Erythroblast (primary cell): Measurements from ENCODE around the gene CACNA1B.
A peak's percentile ranks its signal among the peaks of the same experiment; 100 is the strongest.

Source experiments
- DNase-seq, 2 experiments: peaks; one replicate each; lab custom pipeline; 2025; lab: John Stamatoyannopoulos, UW
- GATA1 ChIP-seq: IDR thresholded peaks from 2 replicates; pipeline ENCODE4 v1.6.1; 2011; ENCODE audit warnings: low read depth, mild to moderate bottlenecking, control low read depth, low read length, moderate library complexity
- POLR2A ChIP-seq: IDR thresholded peaks from 2 replicates; pipeline ENCODE4 v1.6.1; 2011; ENCODE audit warnings: mild to moderate bottlenecking, low read length

Gene CACNA1B

GRCh38 chr9:137877506-137878122 lies at the start of gene CACNA1B:
CACNA1B (plus strand) TSS chr9:137877782; CDS start chr9:137877934, 152 bp downstream.
- peak; percentile 21 to 48 for DNase-seq

GRCh38 chr9:137827908-137828526 lies 49.6 kb upstream of the CACNA1B start:
- no peak for TF ChIP-seq GATA1
- TF ChIP-seq POLR2A, result no peak
- no peak for DNase-seq

GRCh38 chr9:137828527-137829259 lies 48.9 kb upstream of the CACNA1B start:
- TF ChIP-seq POLR2A (no peak), GATA1 (no peak)
- peak in 1 of 2 experiments; percentile 35 for DNase-seq

- DNase-seq, result no peak
- TF ChIP-seq POLR2A (no peak), GATA1 (no peak)
Observed at GRCh38 chr9:137829260-137829996, 48.2 kb upstream of the CACNA1B start.

- peak; percentile 15 to 60 for DNase-seq
- TF ChIP-seq POLR2A (no peak), GATA1 (no peak)
Observed at GRCh38 chr9:137832191-137832700, 45.3 kb upstream of the CACNA1B start.

GRCh38 chr9:137832830-137833590 lies 44.6 kb upstream of the CACNA1B start:
- DNase-seq, result no peak
- TF ChIP-seq GATA1, result no peak
- TF ChIP-seq POLR2A, result no peak

GRCh38 chr9:137833721-137834613 lies 43.6 kb upstream of the CACNA1B start:
- TF ChIP-seq GATA1 (no peak), POLR2A (no peak)

GRCh38 chr9:137834846-137835546 lies 42.6 kb upstream of the CACNA1B start:
- TF ChIP-seq GATA1 (no peak), POLR2A (no peak)
- DNase-seq, result no peak

More at GRCh38 chr9:137833721-137834613, 43.6 kb upstream of the CACNA1B start:
- no peak for DNase-seq

GRCh38 chr9:137836151-137836830 lies 41.3 kb upstream of the CACNA1B start:
- no peak for TF ChIP-seq GATA1
- no peak for TF ChIP-seq POLR2A
- no peak for DNase-seq

GRCh38 chr9:137836831-137837241 lies 40.7 kb upstream of the CACNA1B start:
- DNase-seq, result no peak
- TF ChIP-seq GATA1 (no peak), POLR2A (no peak)
